Stimulated activated CD4-positive, alpha-beta T cell treated with anti-CD3 and anti-CD28 coated beads, TNF-alpha, amount 100 ng/mL, for 24 hours (primary cell): ENCODE results near the gene ARHGDIB.

ENCODE experiments used
- DNase-seq, 3 experiments: peaks; one replicate each; pipeline ENCODE4 v3.0.0-alpha.2; 2020; ENCODE audit warnings: low read depth in 3 of 3

ARHGDIB gene

GRCh38 chr12:14982991-14983390, 21.6 kb upstream of the ARHGDIB start:
- DNase-seq = no peak

- no peak for DNase-seq
These were observed 21.2 kb upstream of the ARHGDIB start for GRCh38 chr12:14982562-14982961.

- no peak for DNase-seq
These were observed 19.6 kb upstream of the ARHGDIB start for GRCh38 chr12:14981049-14981448.

GRCh38 chr12:14979468-14979867, 18.1 kb upstream of the ARHGDIB start:
- DNase-seq = no peak

GRCh38 chr12:14976658-14977057, 15.3 kb upstream of the ARHGDIB start:
- DNase-seq = no peak

GRCh38 chr12:14975457-14975856, 14.1 kb upstream of the ARHGDIB start:
- no peak for DNase-seq

- no peak for DNase-seq
These were observed 13.2 kb upstream of the ARHGDIB start for GRCh38 chr12:14974633-14975032.

GRCh38 chr12:14972816-14973215, 11.4 kb upstream of the ARHGDIB start, which contains the start of gene PDE6H:
Gene PDE6H, plus strand, starts transcription at chr12:14973042. Its CDS starts 4,971 bp downstream, at chr12:14978013.
- DNase-seq = no peak

GRCh38 chr12:14970473-14970872, 9.1 kb upstream of the ARHGDIB start:
- DNase-seq = no peak

- DNase-seq = no peak
These were observed 7.1 kb upstream of the ARHGDIB start for GRCh38 chr12:14968478-14968877.

- no peak for DNase-seq
These were observed 3.8 kb upstream of the ARHGDIB start for GRCh38 chr12:14965221-14965620.

- DNase-seq = no peak
These were observed 3.0 kb upstream of the ARHGDIB start for GRCh38 chr12:14964406-14964805.

GRCh38 chr12:14963520-14963919, 2.1 kb upstream of the ARHGDIB start:
- DNase-seq = no peak

GRCh38 chr12:14962797-14963196, 1.4 kb upstream of the ARHGDIB start:
- DNase-seq = no peak

- no peak for DNase-seq
These were observed 745 bp upstream of the ARHGDIB start for GRCh38 chr12:14962153-14962539.

- no peak for DNase-seq
These were observed 594 bp downstream of the ARHGDIB start for GRCh38 chr12:14960548-14961465.

- no peak for DNase-seq
These were observed 1.4 kb downstream of the ARHGDIB start for GRCh38 chr12:14959916-14960496.

- no peak for DNase-seq
These were observed 1.9 kb downstream of the ARHGDIB start for GRCh38 chr12:14959463-14959862.

GRCh38 chr12:14959126-14959440, 2.3 kb downstream of the ARHGDIB start:
- no peak for DNase-seq

- DNase-seq = no peak
These were observed 2.9 kb downstream of the ARHGDIB start for GRCh38 chr12:14958361-14959125.

GRCh38 chr12:14957551-14958168, 3.7 kb downstream of the ARHGDIB start:
- DNase-seq = no peak

GRCh38 chr12:14956905-14957304, 4.5 kb downstream of the ARHGDIB start:
- DNase-seq = no peak
